Activated naive CD8-positive, alpha-beta T cell (primary cell): ENCODE results near the gene ARL5A.

ENCODE experiments used
- H3K27ac Mint-ChIP-seq: one replicate; pipeline ENCODE4 v1.8.0; 2021; ENCODE audit warnings: mixed read lengths
- H3K27me3 Mint-ChIP-seq: one replicate; pipeline ENCODE4 v1.8.0; 2021; ENCODE audit warnings: mixed read lengths
- H3K36me3 Mint-ChIP-seq: one replicate; pipeline ENCODE4 v1.8.0; 2021; ENCODE audit warnings: mixed read lengths
- H3K4me1 Mint-ChIP-seq: one replicate; pipeline ENCODE4 v1.8.0; 2021; ENCODE audit warnings: low read depth, mixed read lengths
- H3K4me3 Mint-ChIP-seq: one replicate; pipeline ENCODE4 v1.8.0; 2021; ENCODE audit warnings: mild to moderate bottlenecking, mixed read lengths
- H3K9me3 Mint-ChIP-seq: one replicate; pipeline ENCODE4 v1.8.0; 2021; ENCODE audit warnings: low read depth, mixed read lengths

The ARL5A gene

DNA sequence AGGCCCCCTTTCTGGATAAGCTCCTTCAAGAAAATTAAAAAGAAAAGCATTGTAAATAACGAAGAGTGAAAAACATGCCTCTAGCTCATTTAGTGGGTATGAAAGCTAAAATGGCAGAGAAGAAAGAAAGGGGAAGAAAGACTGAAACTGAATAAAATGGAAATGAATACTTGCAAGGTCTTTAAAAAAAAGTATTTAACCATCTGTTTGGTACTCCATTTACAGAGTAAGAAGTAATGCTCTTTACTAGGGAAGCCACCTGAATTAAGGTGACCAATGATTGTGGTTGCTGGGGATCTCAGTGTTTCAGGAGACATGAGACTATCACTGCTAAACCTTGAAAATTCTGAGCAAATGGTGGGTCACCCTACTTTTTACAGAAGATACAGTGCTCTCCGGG, 17.7 kb upstream of the ARL5A start:
- no peaks in the 10 kb centered on the region for H3K4me1 Mint-ChIP-seq
- peaks cover 5% of the 10 kb centered on the region for H3K27me3 Mint-ChIP-seq
- H3K36me3 Mint-ChIP-seq, result no peaks in the 10 kb centered on the region
- H3K4me3 Mint-ChIP-seq, result no peak overlapping the region
- H3K27ac Mint-ChIP-seq, result no peak overlapping the region
- H3K9me3 Mint-ChIP-seq, result no peaks in the 10 kb centered on the region

DNA sequence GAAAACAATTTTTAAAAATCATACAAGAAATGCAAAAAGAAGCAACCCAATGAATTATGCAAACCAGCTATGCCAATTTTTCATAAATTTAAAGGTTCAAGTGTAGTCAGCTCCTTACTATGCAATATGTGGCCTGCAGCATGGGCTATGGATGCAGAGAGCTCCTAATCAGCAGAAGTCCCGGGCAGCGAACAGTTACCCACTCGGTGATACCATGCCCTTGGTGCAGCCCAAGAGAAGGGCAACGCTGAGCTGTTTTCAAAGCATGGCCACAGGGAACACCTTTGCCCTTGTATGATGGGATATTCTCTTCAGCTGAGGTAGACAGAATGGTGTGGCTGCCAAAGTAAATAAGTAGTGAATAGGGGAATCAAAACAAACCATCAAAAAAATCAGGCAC, 17.3 kb upstream of the ARL5A start:
- no peak overlapping the region for H3K27ac Mint-ChIP-seq
- H3K36me3 Mint-ChIP-seq, result no peaks in the 10 kb centered on the region
- no peak overlapping the region for H3K4me3 Mint-ChIP-seq
- peaks cover 5% of the 10 kb centered on the region for H3K27me3 Mint-ChIP-seq
- H3K9me3 Mint-ChIP-seq, result no peaks in the 10 kb centered on the region
- H3K4me1 Mint-ChIP-seq, result no peaks in the 10 kb centered on the region

DNA sequence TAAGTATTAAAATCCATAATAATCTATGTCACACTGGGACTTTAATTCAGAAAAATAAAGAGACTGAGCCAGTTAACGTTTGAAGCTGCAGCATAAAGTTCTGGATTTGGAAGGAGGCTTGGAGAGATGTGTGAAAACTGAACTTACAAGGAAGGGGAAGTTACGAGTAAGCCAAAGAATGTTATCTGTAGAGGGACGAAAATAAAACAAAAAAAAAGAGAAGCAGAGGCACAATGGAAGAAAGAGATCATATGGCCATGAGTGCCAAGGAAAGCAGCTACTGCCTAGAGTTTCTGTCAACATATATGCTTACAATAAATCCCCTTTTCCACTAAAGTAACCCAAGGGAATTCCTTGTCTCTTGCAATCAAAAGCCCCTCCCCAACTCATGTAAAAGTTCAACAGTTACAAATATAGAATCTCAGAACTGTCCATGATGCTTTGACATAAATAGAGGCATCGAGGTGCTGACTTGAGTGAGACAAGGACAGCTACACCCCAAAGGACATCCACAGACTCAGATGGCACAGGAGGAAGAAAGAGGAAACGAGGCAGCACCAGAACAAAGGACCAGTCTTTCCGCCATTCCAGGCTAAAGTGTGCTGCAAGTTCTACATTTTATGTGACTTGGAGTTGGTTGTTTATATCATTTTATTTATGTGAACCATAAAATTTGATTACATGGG, 16.1 kb upstream of the ARL5A start:
- no peaks in the 10 kb centered on the region for H3K36me3 Mint-ChIP-seq
- H3K4me3 Mint-ChIP-seq, result no peak overlapping the region
- H3K4me1 Mint-ChIP-seq, result no peaks in the 10 kb centered on the region
- no peaks in the 10 kb centered on the region for H3K9me3 Mint-ChIP-seq
- H3K27ac Mint-ChIP-seq, result no peak overlapping the region
- H3K27me3 Mint-ChIP-seq, result peaks cover 5% of the 10 kb centered on the region

DNA sequence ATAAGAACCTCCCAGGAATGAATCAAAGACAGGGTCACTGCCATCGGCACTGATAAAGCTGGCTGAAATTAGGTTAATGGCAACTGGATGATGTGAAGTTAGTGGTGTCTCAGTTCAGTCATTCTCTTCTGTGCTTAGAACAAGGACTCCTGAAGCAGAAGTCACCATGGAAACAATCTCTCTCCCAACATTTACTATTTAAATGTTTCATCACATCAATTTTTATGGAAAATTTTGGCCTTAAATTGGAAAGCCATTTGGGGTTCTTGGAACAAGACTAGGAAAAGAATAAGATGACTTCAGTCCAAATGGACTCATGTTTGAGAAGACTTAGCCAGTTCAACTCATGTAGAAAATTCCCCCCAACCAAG, 15.5 kb upstream of the ARL5A start:
- H3K27me3 Mint-ChIP-seq, result peaks cover 5% of the 10 kb centered on the region
- no peak overlapping the region for H3K4me3 Mint-ChIP-seq
- H3K4me1 Mint-ChIP-seq, result no peaks in the 10 kb centered on the region
- H3K9me3 Mint-ChIP-seq, result no peaks in the 10 kb centered on the region
- H3K27ac Mint-ChIP-seq, result no peak overlapping the region
- H3K36me3 Mint-ChIP-seq, result no peaks in the 10 kb centered on the region

DNA sequence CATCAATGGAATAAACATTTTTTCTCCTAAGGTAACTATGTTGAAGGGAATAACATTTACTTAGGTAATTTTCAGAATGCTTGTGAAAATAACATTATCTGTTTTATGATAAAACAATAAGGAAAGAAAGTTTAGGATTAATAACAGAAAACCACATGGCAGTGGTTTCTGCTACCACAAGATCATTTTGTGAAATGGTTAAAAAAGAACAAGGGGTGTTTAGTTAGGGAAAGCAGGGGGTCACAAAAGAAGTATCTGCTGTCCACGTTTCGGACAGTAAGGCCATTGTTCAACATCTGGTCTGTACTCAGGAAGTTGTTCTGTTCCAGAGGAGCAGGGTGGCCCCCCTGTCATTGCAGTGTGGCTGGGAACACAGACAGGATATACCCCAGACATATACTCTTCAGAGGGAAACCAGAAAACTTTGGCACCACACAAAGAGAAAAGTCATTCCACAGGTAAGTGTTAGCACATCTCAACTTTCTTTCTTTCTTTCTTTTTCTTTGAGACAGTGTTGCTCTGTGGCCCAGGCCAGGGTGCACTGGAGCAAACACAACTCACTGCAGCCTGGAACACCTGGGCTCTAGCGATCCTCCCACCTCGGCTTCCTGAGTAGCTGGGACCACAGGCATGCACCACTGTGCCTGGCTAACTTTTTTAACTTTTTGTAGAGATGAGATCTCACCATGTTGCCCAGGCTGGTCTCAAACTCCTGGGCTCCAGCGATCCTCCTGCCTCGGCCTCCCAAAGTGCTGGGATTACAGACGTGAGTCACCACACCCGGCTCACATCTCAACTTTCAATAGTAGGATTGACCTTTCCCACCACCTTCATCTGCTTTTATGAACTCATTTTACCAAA, 14.8 kb upstream of the ARL5A start:
- Mint-ChIP-seq H3K36me3 (no peaks in the 10 kb centered on the region), H3K27me3 (peaks cover 5% of the 10 kb centered on the region), H3K4me1 (no peaks in the 10 kb centered on the region), H3K9me3 (no peaks in the 10 kb centered on the region), H3K27ac (no peak overlapping the region), H3K4me3 (no peak overlapping the region)

DNA sequence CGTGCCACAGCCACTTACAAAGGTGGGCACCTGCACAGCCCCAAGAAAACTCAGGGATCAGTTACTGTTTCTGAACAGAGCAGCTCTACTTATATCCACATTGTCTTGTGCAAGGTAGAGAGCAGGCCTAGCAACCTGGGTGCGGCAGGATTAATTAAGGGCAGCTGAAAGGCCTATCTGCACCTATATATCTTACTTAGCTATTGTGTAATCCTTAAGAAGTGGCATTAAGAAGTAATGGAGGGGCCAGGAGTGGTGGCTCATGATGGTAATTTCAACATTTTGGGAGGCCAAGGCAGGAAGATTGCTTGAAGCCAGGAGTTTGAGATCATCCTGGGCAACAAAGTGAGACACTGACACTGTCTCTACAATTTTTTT, 12.8 kb upstream of the ARL5A start:
- no peak overlapping the region for H3K4me3 Mint-ChIP-seq

DNA sequence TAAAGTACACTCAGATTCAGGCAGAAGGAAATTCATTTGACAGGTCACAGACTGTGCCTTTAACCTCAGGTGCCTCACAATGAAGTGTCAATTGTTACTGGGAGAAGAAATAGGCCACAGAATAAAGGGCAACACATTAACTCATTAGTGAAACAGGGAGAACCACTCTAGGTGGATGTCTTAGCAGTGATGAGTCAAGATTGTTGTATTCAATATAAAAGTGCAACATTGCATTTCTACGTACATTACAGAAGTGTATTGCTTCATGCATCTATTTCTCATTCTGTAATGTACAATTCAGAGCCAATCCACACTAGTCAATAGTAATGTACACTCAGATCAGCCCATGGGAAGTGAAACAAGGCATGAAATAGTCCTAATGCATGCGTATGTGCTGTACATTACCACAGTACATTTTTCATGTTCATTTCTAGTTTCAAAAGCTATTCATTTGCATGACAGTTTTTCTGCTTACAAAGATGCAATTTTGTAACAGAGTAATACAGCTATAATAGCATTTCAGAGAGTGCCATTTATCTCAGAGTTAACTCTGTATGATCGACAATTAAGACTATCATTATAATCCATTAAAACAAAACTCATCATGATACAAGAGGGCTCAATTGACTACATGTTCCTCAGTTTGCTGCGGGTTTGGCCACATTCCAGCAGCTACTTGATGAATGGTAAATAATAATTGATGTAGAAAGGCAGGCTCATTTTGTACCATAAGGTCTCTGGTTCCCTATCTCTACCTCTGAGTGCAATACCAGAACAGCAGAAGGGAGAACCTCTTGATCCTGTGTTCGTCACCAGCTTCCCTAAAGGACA, 12.2 kb upstream of the ARL5A start:
- no peaks in the 10 kb centered on the region for H3K9me3 Mint-ChIP-seq

More for the DNA sequence above, 12.8 kb upstream of the ARL5A start:
- Mint-ChIP-seq H3K4me1 (no peaks in the 10 kb centered on the region), H3K9me3 (no peaks in the 10 kb centered on the region), H3K27me3 (peaks cover 2% of the 10 kb centered on the region), H3K27ac (no peak overlapping the region), H3K36me3 (no peaks in the 10 kb centered on the region)

DNA sequence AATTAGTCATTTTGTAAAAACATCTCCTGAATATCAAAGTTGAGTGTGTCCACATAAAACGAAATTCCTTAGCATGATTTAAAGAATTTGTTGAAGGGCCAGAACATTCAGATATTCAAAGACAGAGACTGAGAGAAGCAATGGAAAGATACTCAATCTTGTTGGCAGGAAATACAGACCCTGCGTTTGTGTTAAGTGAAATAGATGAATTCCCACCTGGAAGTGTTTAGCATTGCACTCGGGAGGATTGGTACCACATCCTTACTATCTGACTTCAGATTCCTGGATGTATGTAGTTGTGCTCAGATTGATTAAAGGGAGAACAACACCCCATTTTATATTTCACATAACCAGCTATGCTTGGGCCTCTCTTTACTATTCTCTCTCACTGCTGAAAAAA, 9.7 kb upstream of the ARL5A start:
- no peaks in the 10 kb centered on the region for H3K36me3 Mint-ChIP-seq

More for the DNA sequence above, 12.2 kb upstream of the ARL5A start:
- Mint-ChIP-seq H3K27me3 (peaks cover 2% of the 10 kb centered on the region), H3K36me3 (no peaks in the 10 kb centered on the region), H3K27ac (no peak overlapping the region), H3K4me3 (no peak overlapping the region), H3K4me1 (peaks cover 2% of the 10 kb centered on the region)

DNA sequence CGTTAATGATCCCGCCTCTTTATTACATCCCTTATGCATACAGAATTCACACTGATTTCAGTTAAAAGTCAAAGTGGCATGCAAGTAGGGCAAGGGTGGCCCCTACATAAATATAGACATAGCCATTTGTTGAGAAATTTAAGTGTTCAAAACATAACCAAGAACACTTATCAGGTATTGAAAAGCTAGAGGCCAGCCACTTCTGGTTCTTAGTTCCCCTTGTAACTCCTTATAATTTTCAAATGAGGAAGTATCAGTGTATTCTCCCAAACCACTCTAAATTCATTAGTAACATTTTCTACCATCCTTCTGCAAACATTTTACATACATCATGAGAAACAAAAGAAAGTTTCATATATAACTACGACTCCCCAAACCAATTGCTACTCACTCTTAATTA, 5.8 kb upstream of the ARL5A start:
- H3K27me3 Mint-ChIP-seq, result no peaks in the 10 kb centered on the region
- no peak overlapping the region for H3K27ac Mint-ChIP-seq
- no peaks in the 10 kb centered on the region for H3K9me3 Mint-ChIP-seq
- H3K36me3 Mint-ChIP-seq, result no peaks in the 10 kb centered on the region
- peaks cover 6% of the 10 kb centered on the region for H3K4me1 Mint-ChIP-seq
- H3K4me3 Mint-ChIP-seq, result no peak overlapping the region

More for the DNA sequence above, 9.7 kb upstream of the ARL5A start:
- Mint-ChIP-seq H3K4me1 (peaks cover 5% of the 10 kb centered on the region), H3K4me3 (no peak overlapping the region), H3K27ac (no peak overlapping the region), H3K9me3 (no peaks in the 10 kb centered on the region), H3K27me3 (peaks cover 2% of the 10 kb centered on the region)

DNA sequence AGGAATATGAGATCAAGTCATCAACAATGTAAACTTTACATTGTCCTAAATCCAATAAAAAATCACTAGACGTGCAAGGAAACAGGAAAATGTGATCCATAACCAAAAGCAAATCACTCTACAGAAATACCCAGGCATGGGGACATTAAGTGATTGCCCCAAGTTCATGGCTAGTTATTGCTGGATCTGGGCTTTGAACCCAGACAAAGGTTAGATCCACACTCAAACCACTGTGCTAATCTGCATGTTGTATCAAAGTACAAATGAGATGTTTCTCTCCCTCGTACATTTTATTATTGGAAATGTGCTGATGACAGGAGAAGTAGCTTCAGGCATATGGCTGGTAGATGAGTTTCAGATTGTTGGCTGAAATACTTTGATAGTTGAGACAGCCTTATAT, 2.7 kb upstream of the ARL5A start:
- no peaks in the 10 kb centered on the region for H3K27me3 Mint-ChIP-seq
- no peak overlapping the region for H3K4me3 Mint-ChIP-seq
- peaks cover 25% of the 10 kb centered on the region for H3K4me1 Mint-ChIP-seq
- no peak overlapping the region for H3K27ac Mint-ChIP-seq
- no peaks in the 10 kb centered on the region for H3K9me3 Mint-ChIP-seq
- H3K36me3 Mint-ChIP-seq, result no peaks in the 10 kb centered on the region

DNA sequence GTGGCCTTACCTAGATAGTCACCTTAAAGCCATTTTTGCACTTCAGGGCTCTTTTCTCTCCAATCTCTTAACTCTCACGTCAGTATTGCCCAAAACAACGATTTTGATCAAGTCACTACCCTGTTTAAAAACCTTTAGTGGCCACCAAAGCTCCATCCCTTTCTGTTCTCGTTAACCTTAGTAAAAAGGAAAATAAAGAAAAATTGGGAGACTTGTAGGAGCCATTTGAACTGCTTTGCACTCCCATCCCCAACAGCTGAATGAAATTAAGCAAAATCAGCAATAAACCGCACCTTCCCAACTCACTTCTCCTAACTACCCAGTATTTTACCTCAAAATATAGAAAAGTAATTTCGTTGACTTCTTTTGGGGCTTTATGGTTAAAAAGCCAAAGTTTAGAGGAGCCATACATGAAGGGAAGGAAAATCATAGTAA, 686 bp upstream of the ARL5A start:
- Mint-ChIP-seq H3K9me3 (no peaks in the 10 kb centered on the region), H3K36me3 (no peaks in the 10 kb centered on the region), H3K4me1 (peaks cover 37% of the 10 kb centered on the region), H3K27me3 (no peaks in the 10 kb centered on the region), H3K4me3 (peak overlapping the region; percentile 90), H3K27ac (peak overlapping the region; percentile 94)

DNA sequence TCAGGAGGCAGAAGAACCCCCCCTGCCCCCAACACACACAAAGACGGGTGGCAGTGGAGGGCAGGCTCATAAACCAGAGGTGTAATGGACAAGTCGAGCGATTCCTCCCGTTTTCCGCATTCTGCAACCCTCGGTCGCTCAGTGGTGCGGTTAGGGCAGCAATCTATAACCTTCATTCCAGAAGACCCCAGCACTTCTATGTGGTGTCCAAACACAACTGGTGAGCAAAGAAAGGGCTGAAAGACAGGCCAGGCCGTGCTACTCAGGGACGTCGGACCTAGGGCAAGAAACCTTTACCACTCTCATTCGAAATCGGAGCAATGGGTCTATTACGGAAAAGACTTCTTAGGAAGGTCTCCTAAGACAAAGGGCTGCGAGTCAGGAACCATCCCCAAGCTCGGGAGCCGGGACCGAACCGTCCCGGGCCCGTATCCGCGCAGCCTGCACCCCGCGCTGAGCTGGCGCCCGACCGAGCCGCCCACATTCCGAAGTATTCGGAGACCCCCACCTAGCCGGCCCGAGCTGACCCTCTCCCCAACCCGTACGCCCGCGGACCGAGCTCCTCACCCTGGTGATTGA, 568 bp downstream of the ARL5A start:
- Mint-ChIP-seq H3K27me3 (no peaks in the 10 kb centered on the region), H3K4me3 (peak overlapping the region; percentile 98), H3K4me1 (peaks cover 49% of the 10 kb centered on the region), H3K36me3 (no peaks in the 10 kb centered on the region), H3K27ac (peak overlapping the region; percentile 84), H3K9me3 (no peaks in the 10 kb centered on the region)

DNA sequence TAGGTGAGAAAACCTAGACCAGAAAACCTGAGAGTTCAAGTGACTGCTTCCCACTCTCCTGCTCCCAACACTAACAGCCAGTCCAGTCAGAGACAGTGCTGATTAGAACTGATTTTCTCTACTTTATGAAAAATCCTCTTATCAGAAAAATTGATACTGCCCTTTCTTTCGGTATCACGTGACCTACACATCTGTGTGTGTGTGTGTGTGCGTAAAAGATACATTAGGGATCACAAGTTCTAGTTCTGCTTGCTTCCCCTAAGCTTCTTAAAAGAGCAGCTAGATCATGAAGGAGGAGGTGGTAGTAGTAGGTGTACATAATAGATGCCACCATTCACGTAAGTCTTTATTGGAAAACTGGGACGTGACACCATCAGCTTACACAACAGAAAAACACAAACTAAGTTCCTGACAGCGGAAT, 1.5 kb downstream of the ARL5A start:
- no peak overlapping the region for H3K27ac Mint-ChIP-seq
- H3K9me3 Mint-ChIP-seq, result no peaks in the 10 kb centered on the region
- peak overlapping the region; percentile 98 for H3K4me3 Mint-ChIP-seq

DNA sequence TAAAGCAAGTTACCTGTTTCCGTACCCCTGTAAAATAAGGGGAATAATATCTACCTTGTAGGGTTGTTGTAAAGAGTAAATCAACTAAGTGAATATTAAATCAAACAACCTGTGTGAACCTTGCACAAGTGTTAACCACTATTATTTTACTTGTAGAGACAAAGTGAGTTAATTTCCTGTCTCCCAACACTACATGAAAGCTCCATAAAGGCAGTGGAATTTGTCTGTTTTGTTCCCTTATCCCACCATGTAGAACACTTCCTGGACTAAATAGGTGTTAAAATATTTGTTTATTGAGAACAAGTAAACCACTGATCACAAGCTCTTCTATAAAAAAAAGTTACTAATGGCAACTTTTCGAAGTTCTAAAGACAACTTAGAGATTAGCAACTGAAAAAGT, 3.3 kb downstream of the ARL5A start:
- H3K36me3 Mint-ChIP-seq, result peaks cover 3% of the 10 kb centered on the region
- no peak overlapping the region for H3K27ac Mint-ChIP-seq
- H3K9me3 Mint-ChIP-seq, result no peaks in the 10 kb centered on the region
- peaks cover 71% of the 10 kb centered on the region for H3K4me1 Mint-ChIP-seq
- no peaks in the 10 kb centered on the region for H3K27me3 Mint-ChIP-seq
- H3K4me3 Mint-ChIP-seq, result no peak overlapping the region

More for the DNA sequence above, 1.5 kb downstream of the ARL5A start:
- no peaks in the 10 kb centered on the region for H3K36me3 Mint-ChIP-seq
- H3K27me3 Mint-ChIP-seq, result no peaks in the 10 kb centered on the region
- peaks cover 57% of the 10 kb centered on the region for H3K4me1 Mint-ChIP-seq

DNA sequence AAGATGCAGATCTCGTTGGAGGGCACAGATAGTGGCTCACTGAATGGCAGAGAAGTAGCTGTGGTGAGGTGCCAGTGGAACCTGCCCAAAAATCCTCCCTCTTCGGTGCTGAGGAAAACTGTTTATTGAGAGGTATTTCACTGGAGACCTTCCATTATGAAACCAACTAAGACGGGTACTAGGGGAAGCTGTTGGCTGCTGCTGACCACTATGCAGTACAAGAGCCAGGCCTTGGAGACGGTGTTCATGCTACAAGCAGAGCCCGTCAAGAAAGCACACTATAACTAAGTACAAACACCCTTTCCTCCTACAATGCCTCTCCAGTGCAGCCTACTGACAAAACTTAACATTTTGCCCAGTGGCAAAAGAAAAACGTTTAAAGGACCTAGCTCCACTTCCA, 4.6 kb downstream of the ARL5A start:
- peaks cover 74% of the 10 kb centered on the region for H3K4me1 Mint-ChIP-seq
- H3K27me3 Mint-ChIP-seq, result no peaks in the 10 kb centered on the region
- peaks cover 3% of the 10 kb centered on the region for H3K36me3 Mint-ChIP-seq
- peak overlapping the region; percentile 38 for H3K4me3 Mint-ChIP-seq
- H3K9me3 Mint-ChIP-seq, result no peaks in the 10 kb centered on the region
- H3K27ac Mint-ChIP-seq, result no peak overlapping the region
